Esophagus muscularis mucosa (tissue), 4 donors: ENCODE measurements around the gene ATXN1L.

Source experiments
- CTCF ChIP-seq, 3 experiments: fragments of 200-600 bp in 2 of 3; fragments of 450-650 bp in 1 of 3; sonication (generic) in 2 of 3; IDR thresholded peaks; one replicate each; pipeline ENCODE4 v1.5.1; 2017 to 2019; ENCODE audit warnings: antibody characterized with exemption in 3 of 3, mild to moderate bottlenecking in 2 of 3, moderate library complexity in 1 of 3
- EP300 ChIP-seq: sonication (generic); formaldehyde crosslinking; IDR thresholded peaks from one replicate; pipeline ENCODE4 v1.6.1; 2017; ENCODE audit warnings: antibody characterized with exemption
- POLR2A ChIP-seq: fragments of 450-650 bp; IDR thresholded peaks from one replicate; pipeline ENCODE4 v1.6.1; 2017; ENCODE audit warnings: antibody characterized with exemption, moderate library complexity, mild to moderate bottlenecking, low read depth

GRCh38 chr16:71807905-71808592 is 37.7 kb upstream of the ATXN1L start:
- TF ChIP-seq CTCF (IDR thresholded peaks at IDR 0.05): no peak
- no peak for TF ChIP-seq EP300
- no peak for TF ChIP-seq POLR2A
